Activated T-cell treated with anti-CD3 and anti-CD28 coated beads, Interleukin-2, amount 50 U/mL, for 72 hours (primary cell): ENCODE measurements around the gene CACNG8. TPM values are rescaled to one million over a fixed set of nuclear protein-coding genes. Genes with fewer than 3 reads are reported as not detected.

Experiments used
- ATAC-seq, 2 donors: fragments of 150-1000 bp; cut with Tn5 transposase; replicated peaks in 1 of 2; 2 replicates each; pipeline ENCODE4 v1.10.0; 2021; ENCODE audit warnings: moderate library complexity in 2 of 2, mild to moderate bottlenecking in 1 of 2
- DNase-seq, 2 donors: peaks; one replicate each; pipeline ENCODE4 v3.0.0; 2021 to 2022; ENCODE audit warnings: mixed read lengths in 1 of 2
- H3K27ac Mint-ChIP-seq: one replicate; pipeline ENCODE4 v1.8.0; 2022; ENCODE audit warnings: mild to moderate bottlenecking, moderate library complexity, mixed read lengths
- H3K27me3 Mint-ChIP-seq: one replicate; pipeline ENCODE4 v1.8.0; 2022; ENCODE audit warnings: low read depth, mixed read lengths
- H3K36me3 Mint-ChIP-seq, 2 donors: one replicate each; pipeline ENCODE4 v1.8.0; 2022; ENCODE audit warnings: mixed read lengths in 2 of 2, mild to moderate bottlenecking in 1 of 2; ENCODE audit not compliant: insufficient read depth in 2 of 2
- H3K4me1 Mint-ChIP-seq: one replicate; pipeline ENCODE4 v1.8.0; 2022; ENCODE audit warnings: low read depth, mixed read lengths
- H3K4me3 Mint-ChIP-seq, 2 donors: one replicate each; pipeline ENCODE4 v1.8.0; 2022; ENCODE audit warnings: mild to moderate bottlenecking in 2 of 2, mixed read lengths in 2 of 2, moderate library complexity in 2 of 2
- H3K9me3 Mint-ChIP-seq, 2 donors: one replicate each; pipeline ENCODE4 v1.8.0; 2022; ENCODE audit warnings: mixed read lengths in 2 of 2
- total RNA-seq, 2 donors: library from RNA; stranded (reverse); gene quantifications; one replicate each; pipeline ENCODE4 v1.2.3, GENCODE V29; 2022

The CACNG8 gene
- total RNA-seq, 2 donors from 2014 or later: 0.02 TPM; not detected in 1

- Mint-ChIP-seq H3K27me3 (peaks cover 34% of the 10 kb centered on the region), H3K36me3 (no peaks in the 10 kb centered on the region), H3K9me3 (no peaks in the 10 kb centered on the region), H3K27ac (no peak overlapping the region), H3K4me3 (no peak overlapping the region), H3K4me1 (no peaks in the 10 kb centered on the region)
- DNase-seq: no peak
- no peak for ATAC-seq
These were observed 11.3 kb upstream of the CACNG8 start for GRCh38 chr19:53951436-53951835.

DNA sequence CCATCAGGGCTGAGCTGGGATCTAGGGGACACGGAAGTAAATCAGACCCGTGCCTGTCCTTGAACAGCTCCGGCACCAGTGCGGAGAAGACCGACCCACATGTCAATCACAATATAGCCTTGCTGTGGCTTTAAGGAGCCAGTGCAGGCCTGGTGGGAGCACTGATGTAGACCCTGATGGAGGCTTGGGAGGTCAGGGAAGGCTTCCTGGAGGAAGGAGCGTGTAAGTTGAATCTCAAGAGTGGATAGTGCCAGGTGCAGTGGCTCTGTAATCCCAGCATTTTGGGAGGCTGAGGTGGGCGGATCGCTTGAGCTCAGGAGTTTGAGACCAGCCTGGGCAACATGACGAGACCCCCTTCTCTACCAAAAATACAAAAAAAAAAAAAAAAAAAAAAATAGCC lies 10.8 kb upstream of the CACNG8 start:
- Mint-ChIP-seq H3K4me1 (no peaks in the 10 kb centered on the region), H3K27ac (no peak overlapping the region), H3K27me3 (peaks cover 38% of the 10 kb centered on the region), H3K4me3 (no peak overlapping the region), H3K9me3 (no peaks in the 10 kb centered on the region), H3K36me3 (no peaks in the 10 kb centered on the region)
- ATAC-seq (no peak), DNase-seq (no peak)

- DNase-seq (no peak), ATAC-seq (no peak)
- Mint-ChIP-seq H3K9me3 (no peaks in the 10 kb centered on the region), H3K27ac (no peak overlapping the region), H3K36me3 (no peaks in the 10 kb centered on the region), H3K4me3 (no peak overlapping the region), H3K4me1 (no peaks in the 10 kb centered on the region), H3K27me3 (peaks cover 47% of the 10 kb centered on the region)
These were observed 9.4 kb upstream of the CACNG8 start for GRCh38 chr19:53953383-53953782.

GRCh38 chr19:53957448-53958167 lies 5.1 kb upstream of the CACNG8 start:
- peaks cover 76% of the 10 kb centered on the region for H3K27me3 Mint-ChIP-seq
- no peak overlapping the region for H3K4me3 Mint-ChIP-seq
- no peak for DNase-seq
- no peaks in the 10 kb centered on the region for H3K4me1 Mint-ChIP-seq
- H3K27ac Mint-ChIP-seq: no peak overlapping the region
- no peaks in the 10 kb centered on the region for H3K9me3 Mint-ChIP-seq
- H3K36me3 Mint-ChIP-seq: peaks cover 0 to 2% of the 10 kb centered on the region in 2 donors
- no peak for ATAC-seq

DNA sequence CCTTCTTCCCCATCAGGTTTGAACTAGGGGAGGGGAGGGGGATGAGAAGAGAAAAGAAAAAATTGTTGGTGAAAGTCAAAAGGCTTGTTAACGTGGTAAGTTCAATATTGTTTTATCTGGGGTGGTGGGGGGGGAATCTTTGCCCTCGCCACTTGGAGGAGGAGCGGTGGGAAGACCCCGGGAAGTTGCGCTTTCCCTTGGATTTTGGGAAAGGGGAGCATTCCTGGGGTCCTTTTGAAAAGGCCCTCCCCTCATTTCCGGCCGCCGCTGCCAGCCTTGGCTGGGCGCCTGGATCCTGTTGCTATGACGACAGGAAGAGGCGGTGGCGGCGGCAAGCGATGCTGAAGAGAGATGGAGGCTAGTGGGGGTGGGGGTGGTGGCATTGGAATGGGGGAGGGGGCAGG lies 4.6 kb upstream of the CACNG8 start:
- Mint-ChIP-seq H3K9me3 (no peaks in the 10 kb centered on the region), H3K4me1 (no peaks in the 10 kb centered on the region), H3K27me3 (peaks cover 76% of the 10 kb centered on the region), H3K27ac (no peak overlapping the region), H3K36me3 (peaks cover 0 to 2% of the 10 kb centered on the region in 2 donors), H3K4me3 (no peak overlapping the region)
- no peak for ATAC-seq
- no peak for DNase-seq

DNA sequence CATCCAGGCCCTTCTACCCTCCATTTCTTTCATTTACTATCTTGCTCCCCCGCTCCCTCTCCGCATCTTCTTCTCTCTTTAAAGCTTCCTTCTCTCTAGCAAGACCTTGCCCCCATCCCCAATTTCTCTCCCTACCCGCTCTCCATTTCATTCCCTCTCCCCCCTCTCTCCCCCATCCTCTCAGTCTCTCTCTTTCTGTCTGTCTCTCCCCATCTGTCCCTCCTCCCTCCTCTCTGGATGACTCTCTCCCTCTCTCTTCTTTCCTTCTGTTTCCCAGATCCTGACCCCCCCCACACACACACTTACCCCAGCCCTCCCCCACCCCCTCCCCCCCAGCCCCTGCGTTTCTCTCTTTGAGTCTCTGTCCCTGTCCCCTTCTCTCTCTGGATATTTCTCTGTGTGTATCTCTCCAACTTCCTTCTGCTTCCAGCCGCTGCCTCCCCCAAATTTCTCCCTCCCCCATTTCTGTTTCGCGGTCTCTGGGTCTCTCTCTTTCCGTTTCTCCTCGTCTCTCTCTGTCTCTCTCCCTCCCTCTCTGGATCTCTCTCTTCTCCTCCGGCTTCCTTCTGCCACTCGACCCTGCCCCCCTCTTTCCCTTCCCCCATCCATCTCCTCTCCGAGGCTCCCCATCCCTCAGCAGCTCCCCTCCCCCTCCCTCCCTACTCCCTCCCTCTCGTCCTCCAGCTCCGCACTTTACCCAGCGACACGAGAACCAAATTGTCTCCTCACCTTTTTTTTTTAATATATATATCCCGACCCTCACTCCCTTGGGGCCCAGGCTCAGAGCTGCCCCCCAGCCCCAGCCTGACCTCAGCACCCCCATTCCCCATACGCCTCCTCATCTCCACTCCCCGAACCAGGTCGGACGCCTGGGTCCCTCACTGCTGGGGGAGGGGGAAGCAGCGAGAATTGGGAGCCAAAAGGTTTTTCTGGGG lies 3.6 kb upstream of the CACNG8 start:
- ATAC-seq (no peak), DNase-seq (no peak)
- Mint-ChIP-seq H3K36me3 (peaks cover 0 to 2% of the 10 kb centered on the region in 2 donors), H3K27me3 (peaks cover 78% of the 10 kb centered on the region), H3K9me3 (no peaks in the 10 kb centered on the region), H3K4me3 (no peak overlapping the region), H3K4me1 (peaks cover under 1% of the 10 kb centered on the region), H3K27ac (no peak overlapping the region)

GRCh38 chr19:53960187-53960586 lies 2.5 kb upstream of the CACNG8 start:
- no peak overlapping the region for H3K4me3 Mint-ChIP-seq
- H3K4me1 Mint-ChIP-seq: peaks cover 11% of the 10 kb centered on the region
- H3K27ac Mint-ChIP-seq: no peak overlapping the region
- no peaks in the 10 kb centered on the region for H3K9me3 Mint-ChIP-seq
- peaks cover 0 to 2% of the 10 kb centered on the region in 2 donors for H3K36me3 Mint-ChIP-seq
- peaks cover 84% of the 10 kb centered on the region for H3K27me3 Mint-ChIP-seq
- ATAC-seq (no peak), DNase-seq (no peak)

- H3K4me3 Mint-ChIP-seq: no peak overlapping the region
- ATAC-seq (no peak), DNase-seq (no peak)
- peaks cover 85% of the 10 kb centered on the region for H3K27me3 Mint-ChIP-seq
- H3K36me3 Mint-ChIP-seq: peaks cover 0 to 2% of the 10 kb centered on the region in 2 donors
- no peak overlapping the region for H3K27ac Mint-ChIP-seq
- no peaks in the 10 kb centered on the region for H3K9me3 Mint-ChIP-seq
- peaks cover 14% of the 10 kb centered on the region for H3K4me1 Mint-ChIP-seq
These were observed 1.9 kb upstream of the CACNG8 start for GRCh38 chr19:53960886-53961285.

DNA sequence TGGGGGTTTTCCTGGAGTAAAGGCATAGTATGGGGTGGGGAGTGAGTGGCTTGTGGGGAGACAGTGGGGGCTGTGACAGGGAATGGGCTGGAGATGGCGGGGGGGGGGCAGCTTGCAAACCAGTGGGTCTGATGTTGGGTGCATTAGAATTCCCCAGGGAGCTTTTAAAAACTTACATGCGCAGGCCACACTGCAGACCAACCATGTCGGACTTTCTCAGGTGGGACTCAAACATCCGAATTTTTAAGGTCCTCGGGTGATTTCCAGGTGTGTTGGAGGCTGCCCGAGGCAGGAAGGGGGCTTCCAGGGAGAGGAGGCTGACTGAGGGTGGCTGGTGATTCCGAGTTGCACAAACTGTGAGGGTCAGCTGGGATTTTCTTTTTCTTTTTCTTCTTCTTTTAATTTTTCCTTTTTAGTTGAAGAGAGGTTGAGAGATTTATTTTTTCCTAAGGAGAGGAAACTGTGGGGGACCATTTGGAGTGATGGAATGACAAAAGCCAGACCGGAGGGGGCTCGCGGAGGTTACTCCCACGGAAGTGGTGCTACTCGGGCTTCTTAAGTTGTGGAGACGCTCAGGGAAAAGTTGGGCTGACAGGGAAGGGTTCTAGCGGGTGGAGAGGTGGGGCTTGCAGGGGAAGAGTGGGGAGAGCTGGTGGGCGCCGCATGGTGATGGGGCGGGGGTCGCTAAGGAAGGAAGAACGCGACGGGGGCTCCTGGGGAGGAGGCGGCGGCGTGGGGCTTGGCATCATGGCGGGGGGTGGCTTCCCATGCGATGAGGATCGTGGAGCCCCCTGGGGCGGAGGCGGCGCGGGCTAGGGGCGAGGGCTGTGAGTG lies 997 bp upstream of the CACNG8 start:
- Mint-ChIP-seq H3K36me3 (peaks cover 0 to 2% of the 10 kb centered on the region in 2 donors), H3K27ac (no peak overlapping the region), H3K4me1 (peaks cover 14% of the 10 kb centered on the region), H3K9me3 (no peaks in the 10 kb centered on the region), H3K4me3 (no peak overlapping the region), H3K27me3 (peaks cover 85% of the 10 kb centered on the region)
- no peak for ATAC-seq
- DNase-seq: no peak

GRCh38 chr19:53965091-53965490 lies 2.4 kb downstream of the CACNG8 start:
- H3K4me1 Mint-ChIP-seq: peaks cover 14% of the 10 kb centered on the region

DNA sequence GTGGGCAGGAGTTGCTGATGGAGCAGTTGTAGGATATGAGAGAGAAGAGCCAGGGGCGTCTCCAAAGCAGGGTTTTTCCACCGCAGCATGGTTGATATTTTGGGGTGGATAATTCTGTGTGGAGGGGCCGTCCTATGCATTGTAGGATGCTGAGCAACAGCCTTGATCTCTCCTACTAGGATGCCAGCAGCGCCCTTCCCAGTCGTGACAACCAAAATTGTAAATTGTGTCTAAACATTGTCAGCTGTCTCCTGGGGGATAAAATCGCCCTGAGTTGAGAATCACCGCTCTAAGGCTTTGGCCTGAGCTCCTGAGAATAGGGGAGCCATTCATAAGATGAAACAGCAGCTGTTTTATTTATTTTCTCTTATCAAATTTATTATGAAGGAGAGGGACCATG lies 4.2 kb downstream of the CACNG8 start:
- ATAC-seq (no peak), DNase-seq (no peak)
- no peak overlapping the region for H3K4me3 Mint-ChIP-seq
- peaks cover 42% of the 10 kb centered on the region for H3K27me3 Mint-ChIP-seq
- H3K4me1 Mint-ChIP-seq: peaks cover 14% of the 10 kb centered on the region
- H3K27ac Mint-ChIP-seq: no peak overlapping the region
- H3K9me3 Mint-ChIP-seq: no peaks in the 10 kb centered on the region
- H3K36me3 Mint-ChIP-seq: no peaks in the 10 kb centered on the region

More at GRCh38 chr19:53965091-53965490, 2.4 kb downstream of the CACNG8 start:
- no peak overlapping the region for H3K27ac Mint-ChIP-seq
- H3K27me3 Mint-ChIP-seq: peaks cover 53% of the 10 kb centered on the region
- no peaks in the 10 kb centered on the region for H3K36me3 Mint-ChIP-seq
- ATAC-seq (no peak), DNase-seq (no peak)
- peak overlapping the region in 1 of 2 donors; percentile 59 for H3K4me3 Mint-ChIP-seq
- H3K9me3 Mint-ChIP-seq: no peaks in the 10 kb centered on the region

GRCh38 chr19:53969366-53969765 lies 6.6 kb downstream of the CACNG8 start:
- Mint-ChIP-seq H3K4me1 (peaks cover 12% of the 10 kb centered on the region), H3K27ac (no peak overlapping the region), H3K9me3 (no peaks in the 10 kb centered on the region), H3K36me3 (no peaks in the 10 kb centered on the region), H3K27me3 (peaks cover 41% of the 10 kb centered on the region), H3K4me3 (no peak overlapping the region)
- DNase-seq (no peak), ATAC-seq (no peak)

- H3K27me3 Mint-ChIP-seq: peaks cover 23% of the 10 kb centered on the region
- no peaks in the 10 kb centered on the region for H3K9me3 Mint-ChIP-seq
- H3K36me3 Mint-ChIP-seq: no peaks in the 10 kb centered on the region
- ATAC-seq (no peak), DNase-seq (no peak)
- no peak overlapping the region for H3K27ac Mint-ChIP-seq
- no peak overlapping the region for H3K4me3 Mint-ChIP-seq
- no peaks in the 10 kb centered on the region for H3K4me1 Mint-ChIP-seq
These were observed 8.9 kb downstream of the CACNG8 start for GRCh38 chr19:53971673-53972072.
